Keratinocyte (primary cell): Measurements from ENCODE around the gene PPP1R16B. TPM values are rescaled to one million over a fixed set of nuclear protein-coding genes. Genes with fewer than 3 reads are reported as not detected.
A peak's percentile ranks its signal among the peaks of the same experiment; 100 is the strongest.

Source experiments
- DNase-seq: peaks from one replicate; pipeline ENCODE4 v3.0.0-alpha.2; 2011; ENCODE audit warnings: low read depth, missing footprints, low spot score
- FAIRE-seq: peaks from 2 replicates; lab custom pipeline; 2011; peaks lifted over from hg19 to GRCh38; lab: Jason Lieb, UNC
- H2AFZ ChIP-seq: 2 replicates; pipeline ENCODE4 v1.6.0; 2012; ENCODE audit warnings: low read length, control low read depth, inconsistent platforms; ENCODE audit not compliant: control insufficient read depth
- H3K27ac ChIP-seq: 2 replicates; pipeline ENCODE4 v1.5.1; 2011; ENCODE audit warnings: low read length; ENCODE audit not compliant: control insufficient read depth, insufficient read depth
- H3K27me3 ChIP-seq: 3 replicates; pipeline ENCODE4 v1.6.0; 2011; ENCODE audit warnings: low read length; ENCODE audit not compliant: control insufficient read depth, insufficient read depth; ENCODE audit errors: extremely low read depth
- H3K36me3 ChIP-seq, 2 experiments: 2 replicates in 1 of 2; 3 replicates in 1 of 2; pipeline ENCODE4 v1.5.1; 2011; ENCODE audit warnings: low read length in 2 of 2, mild to moderate bottlenecking in 1 of 2; ENCODE audit not compliant: control insufficient read depth in 2 of 2, insufficient read depth in 2 of 2; ENCODE audit errors: extremely low read depth in 1 of 2
- H3K4me1 ChIP-seq: 3 replicates; pipeline ENCODE4 v1.5.1; 2011; ENCODE audit warnings: low read length; ENCODE audit not compliant: control insufficient read depth, insufficient read depth; ENCODE audit errors: extremely low read depth
- H3K4me2 ChIP-seq: 3 replicates; pipeline ENCODE4 v1.6.0; 2011; ENCODE audit warnings: low read depth, low read length; ENCODE audit not compliant: control insufficient read depth, insufficient read depth; ENCODE audit errors: extremely low read depth
- H3K4me3 ChIP-seq, 3 experiments: fragments of 200-600 bp in 1 of 3; sonication (generic) in 1 of 3; 2 replicates in 2 of 3; 3 replicates in 1 of 3; pipeline ENCODE4 v1.5.1; 2011 to 2016; ENCODE audit warnings: low read length in 3 of 3, mild to moderate bottlenecking in 3 of 3, control low read depth in 2 of 3, inconsistent platforms in 1 of 3, low read depth in 1 of 3, mixed read lengths in 1 of 3, mixed run types in 1 of 3, moderate library complexity in 1 of 3; ENCODE audit not compliant: control insufficient read depth in 2 of 3, insufficient read depth in 2 of 3; ENCODE audit errors: extremely low read depth in 1 of 3
- H3K79me2 ChIP-seq: 2 replicates; pipeline ENCODE4 v1.6.0; 2012; ENCODE audit warnings: low read length; ENCODE audit not compliant: control insufficient read depth, insufficient read depth
- H3K9ac ChIP-seq: 3 replicates; pipeline ENCODE4 v1.6.0; 2011; ENCODE audit warnings: low read length; ENCODE audit not compliant: control insufficient read depth, insufficient read depth; ENCODE audit errors: extremely low read depth
- H3K9me1 ChIP-seq: 3 replicates; pipeline ENCODE4 v1.6.0; 2011; ENCODE audit warnings: low read length; ENCODE audit not compliant: control insufficient read depth, insufficient read depth; ENCODE audit errors: extremely low read depth
- H3K9me3 ChIP-seq: 2 replicates; pipeline ENCODE4 v1.5.1; 2012; ENCODE audit warnings: low read depth, low read length; ENCODE audit not compliant: control insufficient read depth
- H4K20me1 ChIP-seq: 3 replicates; pipeline ENCODE4 v1.6.0; 2011; ENCODE audit warnings: low read length; ENCODE audit not compliant: control insufficient read depth, insufficient read depth; ENCODE audit errors: extremely low read depth
- CTCF ChIP-seq, 3 experiments: IDR thresholded peaks in 1 of 3; conservative IDR thresholded peaks in 1 of 3; optimal IDR thresholded peaks in 1 of 3; 2 replicates in 2 of 3; 3 replicates in 1 of 3; pipeline versions ENCODE3 to v1.5.1; 2011; ENCODE audit warnings: low read length in 3 of 3, mild to moderate bottlenecking in 3 of 3, moderate library complexity in 2 of 3, control low read depth in 1 of 3, inconsistent platforms in 1 of 3; ENCODE audit not compliant: insufficient read depth in 2 of 3; ENCODE audit errors: extremely low read depth in 1 of 3
- EZH2 ChIP-seq: IDR thresholded peaks from one replicate; pipeline ENCODE4 v1.6.1; 2012; ENCODE audit warnings: inconsistent platforms, mild to moderate bottlenecking, low read length, moderate library complexity
- dilution Hi-C: fragments of 300-500 bp; cut with MboI; formaldehyde crosslinking; loops from one replicate; pipeline ENCODE4 v1.7.0; 2020; ENCODE audit warnings: low sequenced_read_pairs; ENCODE audit not compliant: extremely low pct_ligation_motif_present
- polyA plus RNA-seq, 5 experiments: library from polyadenylated mRNA; depleted of rRNA in 3 of 5; stranded (reverse) in 3 of 5; stranded (forward) in 1 of 5; unstranded in 1 of 5; fragments of >200 nt; gene quantifications; 1 replicate in 1 of 5; 2 replicates in 3 of 5; 3 replicates in 1 of 5; pipeline versions ENCODE4 v1.2.1 to v1.2.3, GENCODE V29; 2011 to 2012; ENCODE audit warnings: missing spikeins in 2 of 5, low read depth in 1 of 5, low replicate concordance in 1 of 5

Gene PPP1R16B
- polyA plus RNA-seq, 1 donor (not counting 4 experiments of a cell fraction or from before 2014, with no cell fraction given): not detected

DNA sequence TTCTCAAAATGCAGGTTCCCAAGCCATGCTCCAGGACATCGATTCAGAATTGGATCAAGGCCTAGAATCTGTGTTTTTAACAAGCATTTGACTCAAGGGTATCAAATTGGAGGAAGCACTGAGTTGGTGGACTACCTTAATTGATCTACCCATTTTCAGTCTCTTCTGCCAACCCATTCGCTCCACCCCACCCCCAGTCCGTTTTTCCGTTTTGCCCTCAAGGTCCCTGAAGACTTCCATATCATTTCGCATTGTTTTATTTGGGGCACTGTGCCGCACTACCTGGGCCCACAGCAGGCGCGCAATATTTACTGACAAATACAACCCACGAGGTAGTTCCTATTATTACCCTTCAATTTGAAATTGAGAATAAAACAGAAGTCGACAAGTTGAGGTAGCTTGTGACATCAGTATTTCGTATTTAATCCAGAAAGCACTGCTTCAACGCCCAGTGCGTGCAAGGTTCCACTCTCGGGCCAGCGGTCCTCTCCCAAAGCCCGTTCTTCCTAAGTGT is 156.1 kb downstream of the PPP1R16B start:
- peak overlapping the region; percentile 97 for H3K9ac ChIP-seq
- FAIRE-seq: no peak
- no peaks in the 10 kb centered on the region for H3K9me1 ChIP-seq
- H2AFZ ChIP-seq: peak overlapping the region; percentile 96
- dilution Hi-C loops: no loop called here
- H3K4me3 ChIP-seq: peak overlapping the region; percentile 61 to 96 (median 86)
- H3K36me3 ChIP-seq: no peaks in the 10 kb centered on the region
- H3K4me1 ChIP-seq: peaks cover 17% of the 10 kb centered on the region
- DNase-seq: no peak
- H3K9me3 ChIP-seq: no peaks in the 10 kb centered on the region
- TF ChIP-seq CTCF (optimal IDR thresholded peaks at IDR 0.05 in 1 of 3, IDR thresholded peaks at IDR 0.05 in 1 of 3, conservative IDR thresholded peaks at IDR 0.05 in 1 of 3; ENCODE audit: extremely low read depth in 1 of 3, insufficient read depth in 2 of 3, low read length in 3 of 3): no peak
- TF ChIP-seq EZH2: no peak
- H3K4me2 ChIP-seq: peak overlapping the region; percentile 97
- no peaks in the 10 kb centered on the region for H4K20me1 ChIP-seq
- no peaks in the 10 kb centered on the region for H3K27me3 ChIP-seq
- peak overlapping the region; percentile 91 for H3K27ac ChIP-seq
- H3K79me2 ChIP-seq: peaks cover 41% of the 10 kb centered on the region

- no peaks in the 10 kb centered on the region for H3K27me3 ChIP-seq
- TF ChIP-seq EZH2: no peak
- TF ChIP-seq CTCF (optimal IDR thresholded peaks at IDR 0.05 in 1 of 3, IDR thresholded peaks at IDR 0.05 in 1 of 3, conservative IDR thresholded peaks at IDR 0.05 in 1 of 3; ENCODE audit: extremely low read depth in 1 of 3, insufficient read depth in 2 of 3, low read length in 3 of 3): peak in 2 of 3 experiments; percentile 53 to 73
- dilution Hi-C loops: no loop called here
- DNase-seq (peak; percentile 67), FAIRE-seq (no peak)
- H3K4me2 ChIP-seq: peak within 1 kb of the TSS; percentile 97
- H3K27ac ChIP-seq: peak within 1 kb of the TSS; percentile 91
- peaks cover 47% of the 10 kb centered on the region for H3K79me2 ChIP-seq
- H3K36me3 ChIP-seq: peaks cover 0 to 3% of the 10 kb centered on the region in 2 experiments
- no peaks in the 10 kb centered on the region for H3K9me3 ChIP-seq
- peaks cover 17% of the 10 kb centered on the region for H3K4me1 ChIP-seq
- peak within 1 kb of the TSS; percentile 96 for H2AFZ ChIP-seq
- H3K9me1 ChIP-seq: no peaks in the 10 kb centered on the region
- H4K20me1 ChIP-seq: no peaks in the 10 kb centered on the region
- H3K9ac ChIP-seq: peak within 1 kb of the TSS; percentile 97
- peak within 1 kb of the TSS; percentile 86 to 99 (median 96) for H3K4me3 ChIP-seq
Observed at GRCh38 chr20:38962044-38962927, 156.8 kb downstream of the PPP1R16B start, which contains the start of gene DHX35. DHX35 (plus strand) TSS chr20:38962344; CDS start chr20:38962368, 24 bp downstream.
